CD4-positive, alpha-beta T cell treated with Interleukin-4 for 4 hours (primary cell): ENCODE measurements around the gene THOC7.

ENCODE experiments used
- DNase-seq: peaks from one replicate; pipeline ENCODE4 v3.0.0-alpha.2; 2020

Gene THOC7

GRCh38 chr3:63863150-63864007 lies at the start of gene THOC7, which contains the start of gene ATXN7:
TSS of gene THOC7 (minus strand) at chr3:63863805. CDS start at chr3:63863790, 15 bp downstream.
TSS of gene ATXN7 (plus strand) at chr3:63863867. CDS start at chr3:63912599, 48,732 bp downstream.
- peak; percentile 69 for DNase-seq

GRCh38 chr3:63912768-63913588 lies 49.4 kb upstream of the THOC7 start:
- DNase-seq = peak; percentile 36

- peak; percentile 86 for DNase-seq
Observed at GRCh38 chr3:63911873-63912767, 48.5 kb upstream of the THOC7 start, which contains the start of gene SCAANT1. TSS of gene SCAANT1 (minus strand) at chr3:63912383.

GRCh38 chr3:63911509-63911872 lies 47.9 kb upstream of the THOC7 start:
- DNase-seq = peak; percentile 35

GRCh38 chr3:63910891-63911290 lies 47.3 kb upstream of the THOC7 start:
- peak; percentile 55 for DNase-seq

GRCh38 chr3:63910001-63910400 lies 46.4 kb upstream of the THOC7 start:
- no peak for DNase-seq

- no peak for DNase-seq
Observed at GRCh38 chr3:63909431-63909830, 45.8 kb upstream of the THOC7 start.

- DNase-seq = no peak
Observed at GRCh38 chr3:63908776-63909175, 45.2 kb upstream of the THOC7 start.

- no peak for DNase-seq
Observed at GRCh38 chr3:63908081-63908736, 44.6 kb upstream of the THOC7 start.

- DNase-seq = no peak
Observed at GRCh38 chr3:63905731-63906620, 42.4 kb upstream of the THOC7 start.

GRCh38 chr3:63900459-63900858 lies 36.9 kb upstream of the THOC7 start:
- no peak for DNase-seq

GRCh38 chr3:63900010-63900409 lies 36.4 kb upstream of the THOC7 start:
- DNase-seq = no peak

- no peak for DNase-seq
Observed at GRCh38 chr3:63896332-63897030, 32.9 kb upstream of the THOC7 start.

GRCh38 chr3:63895422-63896189 lies 32.0 kb upstream of the THOC7 start:
- no peak for DNase-seq

GRCh38 chr3:63892773-63893352 lies 29.3 kb upstream of the THOC7 start:
- no peak for DNase-seq

GRCh38 chr3:63891518-63891917 lies 27.9 kb upstream of the THOC7 start:
- no peak for DNase-seq

GRCh38 chr3:63886858-63887257 lies 23.3 kb upstream of the THOC7 start:
- no peak for DNase-seq

GRCh38 chr3:63880653-63881052 lies 17.0 kb upstream of the THOC7 start:
- DNase-seq = no peak

- DNase-seq = no peak
Observed at GRCh38 chr3:63878394-63879060, 14.9 kb upstream of the THOC7 start.
